Ishikawa (cell line): ENCODE data around the gene PRTN3.

Experiments used
- CEBPB ChIP-seq: IDR thresholded peaks from 2 replicates; pipeline ENCODE4 v1.6.1; 2012
- CREB1 ChIP-seq: IDR thresholded peaks from 2 replicates; pipeline ENCODE4 v1.6.1; 2012; ENCODE audit warnings: low read depth
- EGR1 ChIP-seq: IDR thresholded peaks from 2 replicates; pipeline ENCODE4 v1.6.1; 2012
- EP300 ChIP-seq: IDR thresholded peaks from 2 replicates; pipeline ENCODE4 v1.6.1; 2012; ENCODE audit warnings: borderline replicate concordance
- FOXM1 ChIP-seq: IDR thresholded peaks from 2 replicates; pipeline ENCODE4 v1.6.1; 2012; ENCODE audit warnings: low read depth, borderline replicate concordance
- MAX ChIP-seq: IDR thresholded peaks from 2 replicates; pipeline ENCODE4 v1.6.1; 2012
- NFIC ChIP-seq: IDR thresholded peaks from 2 replicates; pipeline ENCODE4 v1.6.1; 2012
- RAD21 ChIP-seq: IDR thresholded peaks from 2 replicates; pipeline ENCODE4 v1.6.1; 2012; ENCODE audit warnings: low read depth
- REST ChIP-seq: IDR thresholded peaks from 2 replicates; pipeline ENCODE4 v1.6.1; 2012; ENCODE audit warnings: low read depth, mild to moderate bottlenecking
- TAF1 ChIP-seq: IDR thresholded peaks from 2 replicates; pipeline ENCODE4 v1.6.1; 2012; ENCODE audit warnings: low read depth, mild to moderate bottlenecking
- TCF12 ChIP-seq: IDR thresholded peaks from 2 replicates; pipeline ENCODE4 v1.6.1; 2012; ENCODE audit warnings: low read depth
- TEAD4 ChIP-seq: IDR thresholded peaks from 2 replicates; pipeline ENCODE4 v1.6.1; 2012
- YY1 ChIP-seq: IDR thresholded peaks from 2 replicates; pipeline ENCODE4 v1.6.1; 2012; ENCODE audit warnings: low read depth
- ZBTB7A ChIP-seq: IDR thresholded peaks from 2 replicates; pipeline ENCODE4 v1.6.1; 2012; ENCODE audit warnings: low read depth
- TF ChIP-seq, protein P1 (sequence below): IDR thresholded peaks from 2 replicates; pipeline ENCODE4 v1.6.1; 2012

The PRTN3 gene

GRCh38 chr19:850979-851335 lies 10.2 kb downstream of the PRTN3 start:
- no peak for TF ChIP-seq TAF1

- TF ChIP-seq CREB1 (no peak), ZBTB7A (peak; percentile 65; the same call in 1 of the 2 replicates), TCF12 (no peak), RAD21 (no peak), CEBPB (no peak), EGR1 (no peak)
These were observed 11.6 kb downstream of the PRTN3 start, which contains the start of gene ELANE for GRCh38 chr19:852136-853013. ELANE (plus strand) TSS chr19:852303; CDS start chr19:852329, 26 bp downstream.

- TF ChIP-seq ZBTB7A (no peak; the same call in 1 of the 2 replicates), CREB1 (no peak), RAD21 (no peak), REST (no peak), CEBPB (no peak)
- TF ChIP-seq, protein P1, sequence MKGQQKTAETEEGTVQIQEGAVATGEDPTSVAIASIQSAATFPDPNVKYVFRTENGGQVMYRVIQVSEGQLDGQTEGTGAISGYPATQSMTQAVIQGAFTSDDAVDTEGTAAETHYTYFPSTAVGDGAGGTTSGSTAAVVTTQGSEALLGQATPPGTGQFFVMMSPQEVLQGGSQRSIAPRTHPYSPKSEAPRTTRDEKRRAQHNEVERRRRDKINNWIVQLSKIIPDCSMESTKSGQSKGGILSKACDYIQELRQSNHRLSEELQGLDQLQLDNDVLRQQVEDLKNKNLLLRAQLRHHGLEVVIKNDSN: no peak
These were observed 12.3 kb downstream of the PRTN3 start for GRCh38 chr19:853014-853585.

- TF ChIP-seq TEAD4 (no peak), YY1 (no peak), MAX (no peak), TAF1 (no peak), RAD21 (no peak), REST (no peak), NFIC (no peak), CEBPB (no peak), TCF12 (no peak), FOXM1 (no peak), EP300 (no peak), ZBTB7A (no peak), CREB1 (no peak)
- TF ChIP-seq, protein P1: no peak
These were observed 13.8 kb downstream of the PRTN3 start for GRCh38 chr19:854549-854948.

- TF ChIP-seq ZBTB7A (no peak), YY1 (no peak), NFIC (no peak), CREB1 (no peak), TAF1 (no peak), TEAD4 (no peak), CEBPB (no peak), MAX (no peak), EGR1 (no peak), EP300 (no peak), RAD21 (no peak), TCF12 (no peak), REST (no peak), FOXM1 (no peak)
- TF ChIP-seq, protein P1: no peak
These were observed 14.3 kb downstream of the PRTN3 start for GRCh38 chr19:855142-855541.
